GM18502 (cell line): Measurements from ENCODE around the gene HOXC4.

ENCODE experiments used
- ATAC-seq: cut with Tn5 transposase; IDR thresholded peaks from one replicate; pipeline ENCODE4 v1.9.1; 2021; ENCODE audit warnings: mild to moderate bottlenecking; ENCODE audit not compliant: unreplicated experiment, poor library complexity

The HOXC4 gene

DNA sequence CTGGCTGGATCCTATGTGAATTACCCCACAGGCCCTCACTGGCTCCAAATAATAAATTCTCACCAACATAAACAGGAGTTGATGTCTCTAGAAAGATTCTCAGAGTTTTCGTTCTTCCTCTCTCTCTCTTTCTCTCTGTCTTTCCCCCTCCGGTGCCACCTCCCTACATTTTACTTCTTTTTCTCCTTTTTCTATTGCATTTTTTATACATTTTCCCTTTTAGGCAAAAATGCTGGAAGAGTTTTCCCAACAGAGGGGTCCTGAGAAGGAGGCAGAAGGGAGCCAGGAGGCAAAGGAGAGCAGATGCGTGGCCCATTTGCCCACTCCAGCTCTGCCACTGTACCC, 26.2 kb upstream of the HOXC4 start:
- no peak for ATAC-seq

DNA sequence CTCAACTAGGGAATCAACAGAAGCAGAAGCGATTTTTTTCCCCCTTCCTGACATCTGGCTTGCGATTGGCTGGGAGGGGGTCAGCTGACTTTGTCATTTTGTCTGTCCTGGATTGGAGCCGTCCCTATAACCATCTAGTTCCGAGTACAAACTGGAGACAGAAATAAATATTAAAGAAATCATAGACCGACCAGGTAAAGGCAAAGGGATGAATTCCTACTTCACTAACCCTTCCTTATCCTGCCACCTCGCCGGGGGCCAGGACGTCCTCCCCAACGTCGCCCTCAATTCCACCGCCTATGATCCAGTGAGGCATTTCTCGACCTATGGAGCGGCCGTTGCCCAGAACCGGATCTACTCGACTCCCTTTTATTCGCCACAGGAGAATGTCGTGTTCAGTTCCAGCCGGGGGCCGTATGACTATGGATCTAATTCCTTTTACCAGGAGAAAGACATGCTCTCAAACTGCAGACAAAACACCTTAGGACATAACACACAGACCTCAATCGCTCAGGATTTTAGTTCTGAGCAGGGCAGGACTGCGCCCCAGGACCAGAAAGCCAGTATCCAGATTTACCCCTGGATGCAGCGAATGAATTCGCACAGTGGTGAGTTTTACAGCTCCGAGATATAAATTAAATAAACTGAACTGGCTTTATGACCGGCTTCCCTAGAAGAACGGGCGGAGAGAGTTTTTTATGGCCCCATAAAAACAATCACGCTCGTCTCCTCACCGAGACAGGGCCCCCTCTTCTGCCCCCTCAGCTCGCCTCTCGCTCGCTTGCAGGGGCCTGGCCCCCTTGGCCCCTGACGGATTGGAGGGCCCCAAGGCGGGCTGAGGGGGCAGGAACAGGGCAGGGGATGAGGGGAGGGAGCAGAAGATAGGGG, 25.1 kb upstream of the HOXC4 start, which contains the start of gene HOXC6:
TSS of gene HOXC6 (plus strand) at position 127 of the 888 bp plus-strand sequence. CDS start at position 209, 82 bp downstream.
- ATAC-seq = no peak

DNA sequence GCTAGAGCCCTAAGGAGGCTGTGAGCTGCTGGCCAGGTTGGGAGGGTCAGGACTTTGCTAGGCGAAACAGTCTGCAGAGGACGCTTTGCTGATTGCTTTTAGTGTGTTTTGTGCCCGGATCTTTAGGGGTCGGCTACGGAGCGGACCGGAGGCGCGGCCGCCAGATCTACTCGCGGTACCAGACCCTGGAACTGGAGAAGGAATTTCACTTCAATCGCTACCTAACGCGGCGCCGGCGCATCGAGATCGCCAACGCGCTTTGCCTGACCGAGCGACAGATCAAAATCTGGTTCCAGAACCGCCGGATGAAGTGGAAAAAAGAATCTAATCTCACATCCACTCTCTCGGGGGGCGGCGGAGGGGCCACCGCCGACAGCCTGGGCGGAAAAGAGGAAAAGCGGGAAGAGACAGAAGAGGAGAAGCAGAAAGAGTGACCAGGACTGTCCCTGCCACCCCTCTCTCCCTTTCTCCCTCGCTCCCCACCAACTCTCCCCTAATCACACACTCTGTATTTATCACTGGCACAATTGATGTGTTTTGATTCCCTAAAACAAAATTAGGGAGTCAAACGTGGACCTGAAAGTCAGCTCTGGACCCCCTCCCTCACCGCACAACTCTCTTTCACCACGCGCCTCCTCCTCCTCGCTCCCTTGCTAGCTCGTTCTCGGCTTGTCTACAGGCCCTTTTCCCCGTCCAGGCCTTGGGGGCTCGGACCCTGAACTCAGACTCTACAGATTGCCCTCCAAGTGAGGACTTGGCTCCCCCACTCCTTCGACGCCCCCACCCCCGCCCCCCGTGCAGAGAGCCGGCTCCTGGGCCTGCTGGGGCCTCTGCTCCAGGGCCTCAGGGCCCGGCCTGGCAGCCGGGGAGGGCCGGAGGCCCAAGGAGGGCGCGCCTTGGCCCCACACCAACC, 23.9 kb upstream of the HOXC4 start:
- no peak for ATAC-seq

- no peak for ATAC-seq
Observed at GRCh38 chr12:54030442-54030801, 23.2 kb upstream of the HOXC4 start.

DNA sequence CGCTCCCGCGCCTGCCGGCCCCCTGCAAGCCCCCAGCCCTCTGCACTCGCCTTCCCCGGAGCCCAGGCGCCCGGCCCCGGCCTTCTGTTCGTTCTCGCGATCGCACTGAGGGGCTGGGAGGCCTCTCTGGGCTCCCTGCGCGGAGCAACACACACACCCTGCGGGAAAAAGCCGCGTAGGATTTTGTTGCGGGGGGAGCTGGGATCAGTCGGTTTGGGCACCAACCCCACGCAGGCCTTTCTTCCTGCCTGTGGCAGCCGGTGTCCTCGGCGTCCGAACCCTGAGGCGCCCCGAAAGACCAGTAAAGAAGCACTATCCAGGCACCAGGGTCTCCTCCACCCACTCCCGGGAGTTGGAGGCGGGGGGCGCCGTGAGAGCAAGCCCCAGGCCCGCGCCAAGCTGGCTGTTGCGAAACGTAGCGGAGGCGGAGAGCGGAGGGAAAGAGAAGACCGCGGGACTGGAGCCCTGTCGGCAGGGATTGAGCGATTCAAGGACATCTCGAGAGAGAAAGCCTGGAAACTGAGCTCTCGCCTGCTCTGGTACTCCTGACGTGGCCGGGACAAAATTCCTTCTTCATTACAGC, 22.7 kb upstream of the HOXC4 start:
- ATAC-seq = no peak

DNA sequence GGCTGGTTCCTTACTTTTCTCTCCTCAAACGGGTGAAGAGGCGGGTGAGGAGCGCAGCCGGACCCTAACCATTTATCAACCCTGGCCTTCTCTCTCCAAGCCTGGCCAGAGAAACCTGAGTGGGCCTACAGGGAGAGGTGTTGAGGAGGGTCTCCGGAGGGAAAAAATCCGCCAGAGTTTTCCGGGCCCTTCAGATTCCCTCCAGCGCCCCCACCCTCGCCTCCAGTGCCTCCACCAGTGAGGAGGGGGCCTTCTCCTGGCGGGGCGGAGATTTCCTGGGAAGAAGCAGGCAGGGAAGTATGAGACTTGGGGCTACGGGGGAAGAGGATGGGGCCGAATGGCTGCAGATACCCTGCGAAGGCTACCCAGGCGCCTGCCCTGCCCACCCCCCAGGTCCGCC, 22.2 kb upstream of the HOXC4 start:
- no peak for ATAC-seq

- no peak for ATAC-seq
Observed at GRCh38 chr12:54032086-54032619, 21.5 kb upstream of the HOXC4 start.

- ATAC-seq = no peak
Observed at GRCh38 chr12:54032627-54033100, 21.0 kb upstream of the HOXC4 start, which contains the start of gene HOXC5. Gene HOXC5, plus strand, starts transcription at chr12:54033050. Its CDS starts 73 bp downstream, at chr12:54033123.

GRCh38 chr12:54033106-54033979, 20.3 kb upstream of the HOXC4 start:
- no peak for ATAC-seq

DNA sequence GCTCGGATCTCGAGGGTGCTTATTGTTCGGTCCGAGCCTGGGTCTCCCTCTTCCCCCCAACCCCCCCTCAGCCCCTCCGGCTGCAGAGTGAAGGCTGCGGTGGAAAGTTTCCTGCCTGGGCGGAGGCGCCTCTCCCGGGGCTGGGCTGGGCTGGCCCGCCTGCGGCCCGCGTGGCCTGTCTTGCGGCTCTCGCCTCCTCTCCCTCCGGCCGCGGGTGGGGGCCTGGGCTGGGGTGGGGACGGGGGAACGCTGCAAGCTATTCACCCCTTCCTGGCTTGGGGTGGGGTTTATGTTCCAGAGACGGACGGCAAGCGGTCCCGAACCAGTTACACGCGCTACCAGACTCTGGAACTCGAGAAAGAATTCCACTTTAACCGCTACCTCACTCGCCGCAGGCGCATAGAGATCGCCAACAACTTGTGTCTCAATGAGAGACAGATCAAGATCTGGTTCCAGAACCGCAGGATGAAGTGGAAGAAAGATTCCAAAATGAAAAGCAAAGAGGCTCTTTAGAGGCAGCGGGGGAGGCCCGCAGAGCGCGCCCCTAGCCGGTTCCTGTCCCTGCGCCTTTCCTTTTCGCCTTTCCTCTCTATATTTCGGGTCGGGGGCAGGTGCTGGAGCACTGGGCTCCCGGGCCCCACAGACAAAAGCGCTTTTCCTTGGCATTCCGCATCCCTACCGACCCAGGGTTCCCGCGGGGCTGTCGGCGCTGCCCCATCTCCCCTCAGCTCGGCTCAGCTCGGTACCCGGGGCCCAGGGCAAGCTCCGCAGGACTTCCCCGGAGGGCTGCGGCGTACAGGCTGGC, 19.5 kb upstream of the HOXC4 start:
- no peak for ATAC-seq

DNA sequence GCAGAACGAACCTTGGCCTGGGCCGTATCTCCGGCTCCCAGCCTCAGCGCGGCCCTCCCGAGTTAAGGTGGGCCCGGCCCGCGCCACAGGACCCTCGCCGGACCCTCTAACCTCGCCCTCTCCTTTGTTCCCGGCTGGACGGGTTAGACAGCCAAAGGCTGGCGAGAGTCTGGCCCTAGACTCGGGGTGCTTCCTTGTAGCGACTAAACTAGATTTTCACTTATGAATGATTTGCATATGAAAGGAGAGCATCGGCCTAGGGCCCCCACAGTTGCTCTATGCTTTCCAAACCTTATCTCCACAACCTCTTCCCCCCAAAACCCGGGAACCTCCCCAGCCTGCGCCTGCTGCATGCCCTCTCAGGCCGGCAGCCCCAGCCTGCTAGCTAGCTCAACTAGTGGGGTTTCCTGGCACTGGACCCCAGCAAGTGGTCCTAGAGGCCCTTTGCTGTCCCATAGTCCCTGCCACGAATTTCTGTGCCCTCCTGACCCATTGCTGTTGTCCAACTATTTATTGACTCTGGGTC, 18.8 kb upstream of the HOXC4 start:
- no peak for ATAC-seq

- ATAC-seq = no peak
Observed at GRCh38 chr12:54035568-54036264, 17.9 kb upstream of the HOXC4 start.

GRCh38 chr12:54036620-54037359, 16.8 kb upstream of the HOXC4 start:
- ATAC-seq = no peak

DNA sequence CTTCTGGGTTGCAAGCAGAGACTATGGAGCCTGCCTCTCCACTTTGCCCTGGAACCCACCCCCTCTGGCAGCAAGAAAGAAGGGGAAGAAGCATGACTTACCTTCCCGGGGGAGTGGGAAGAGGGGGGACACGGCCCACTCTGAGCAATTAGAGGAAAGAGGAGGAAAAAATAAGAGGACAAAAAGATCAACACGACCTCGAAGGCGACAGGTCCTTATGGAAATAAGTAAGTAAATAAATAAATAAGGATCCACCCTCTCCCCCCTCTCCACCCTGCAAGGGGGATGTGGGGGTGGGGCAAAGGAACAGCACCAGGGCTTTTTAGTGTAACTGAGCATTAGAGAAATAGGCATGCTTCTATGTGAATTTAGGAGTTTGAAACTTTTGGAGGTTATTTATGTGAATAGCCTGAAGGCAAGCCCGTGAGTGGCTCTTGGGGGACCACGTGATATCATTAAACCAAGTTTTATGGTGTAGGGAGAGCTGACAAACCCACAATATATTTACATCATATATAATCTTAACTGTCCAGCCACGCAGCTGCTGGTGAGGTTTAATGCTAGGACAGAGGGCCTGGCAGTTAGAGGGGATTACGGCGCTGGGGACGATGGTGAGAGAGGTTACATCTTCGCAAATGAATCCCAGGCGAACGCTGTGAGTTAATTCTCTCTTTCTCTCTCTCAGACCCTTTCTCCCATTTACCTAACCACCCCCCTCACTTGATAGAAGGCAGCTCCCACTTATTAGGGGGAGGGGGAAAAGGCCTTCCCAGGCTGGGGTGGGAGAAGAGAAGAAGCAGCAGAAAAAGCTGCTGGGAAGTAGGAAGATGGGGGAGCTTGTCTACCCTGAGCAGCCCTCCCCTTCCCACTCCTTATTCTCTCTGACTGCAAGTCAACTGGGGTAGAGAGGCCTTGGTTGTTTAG, 16.0 kb upstream of the HOXC4 start:
- no peak for ATAC-seq

GRCh38 chr12:54038284-54038870, 15.3 kb upstream of the HOXC4 start:
- ATAC-seq = no peak
